SU-DHL-6 (cell line): Measurements from ENCODE around the gene LRRTM3.

Experiments
- H2AFZ ChIP-seq: fragments of 200-600 bp; sonication (generic); 2 replicates; pipeline ENCODE4 v1.6.1; 2014; ENCODE audit warnings: low read depth, mild to moderate bottlenecking, moderate library complexity, mixed read lengths, antibody characterized with exemption, low read length; ENCODE audit not compliant: severe bottlenecking
- H3F3A ChIP-seq: fragments of 200-600 bp; shearing (Covaris generic); 2 replicates; pipeline ENCODE4 v1.6.0; 2016; ENCODE audit warnings: antibody characterized with exemption, mild to moderate bottlenecking; ENCODE audit not compliant: insufficient read depth
- H3K27ac ChIP-seq: fragments of 200-600 bp; sonication (generic); 2 replicates; pipeline ENCODE4 v1.5.1; 2016; ENCODE audit warnings: low read depth, mild to moderate bottlenecking, low read length, moderate library complexity, mixed read lengths
- H3K27me3 ChIP-seq: fragments of 200-600 bp; sonication (generic), shearing (Covaris generic); 2 replicates; pipeline ENCODE4 v1.6.0; 2014; ENCODE audit warnings: mild to moderate bottlenecking, low read length
- H3K36me3 ChIP-seq: fragments of 200-600 bp; sonication (generic); 2 replicates; pipeline ENCODE4 v1.6.1; 2014; ENCODE audit warnings: mild to moderate bottlenecking, low read length, mixed read lengths
- H3K4me2 ChIP-seq: fragments of 300-600, 200-600 bp; shearing (Covaris generic), sonication (generic); 2 replicates; pipeline ENCODE4 v1.6.0; 2014; ENCODE audit warnings: low read length, low read depth, mild to moderate bottlenecking; ENCODE audit not compliant: poor library complexity, severe bottlenecking
- H3K4me3 ChIP-seq: fragments of 200-600 bp; sonication (generic); 2 replicates; pipeline ENCODE4 v1.5.1; 2014; ENCODE audit warnings: antibody characterized with exemption, low read length, mild to moderate bottlenecking, mixed read lengths; ENCODE audit not compliant: insufficient read depth, poor library complexity, severe bottlenecking
- H3K79me2 ChIP-seq: fragments of 200-600 bp; sonication (generic); 2 replicates; pipeline ENCODE4 v1.6.1; 2014; ENCODE audit warnings: mild to moderate bottlenecking, low read length, moderate library complexity; ENCODE audit not compliant: insufficient read depth
- H3K9ac ChIP-seq: fragments of 200-600 bp; sonication (generic); 2 replicates; pipeline ENCODE4 v1.7.0; 2014; ENCODE audit warnings: mild to moderate bottlenecking, low read length
- H3K9me2 ChIP-seq: fragments of 200-600 bp; sonication (generic); replicated peaks from 2 replicates; pipeline ENCODE4 v1.6.1; 2014; ENCODE audit warnings: low read length; ENCODE audit not compliant: insufficient read depth
- H3K9me3 ChIP-seq: fragments of 200-600 bp; sonication (generic); 2 replicates; pipeline ENCODE4 v1.6.1; 2014; ENCODE audit warnings: low read length, mixed read lengths; ENCODE audit not compliant: insufficient read depth
- H4K20me1 ChIP-seq: fragments of 200-600 bp; sonication (generic); 2 replicates; pipeline ENCODE4 v1.6.1; 2014; ENCODE audit warnings: low read depth, mild to moderate bottlenecking, antibody characterized with exemption, low read length, moderate library complexity, mixed read lengths
- EZH2phosphoT487 ChIP-seq: fragments of 200-600 bp; sonication (generic), shearing (Covaris generic); conservative IDR thresholded peaks from 2 replicates; pipeline ENCODE4 v1.6.1; 2018; ENCODE audit warnings: mild to moderate bottlenecking, antibody characterized with exemption, low read length, moderate library complexity, mixed read lengths
- TF ChIP-seq, protein P1 (sequence below): fragments of 200-600 bp; sonication (generic); IDR thresholded peaks from one replicate; pipeline ENCODE4 v1.5.1; 2017; ENCODE audit warnings: antibody characterized with exemption, mild to moderate bottlenecking, low read length, moderate library complexity; ENCODE audit not compliant: insufficient read depth, poor library complexity, severe bottlenecking

LRRTM3 gene

DNA sequence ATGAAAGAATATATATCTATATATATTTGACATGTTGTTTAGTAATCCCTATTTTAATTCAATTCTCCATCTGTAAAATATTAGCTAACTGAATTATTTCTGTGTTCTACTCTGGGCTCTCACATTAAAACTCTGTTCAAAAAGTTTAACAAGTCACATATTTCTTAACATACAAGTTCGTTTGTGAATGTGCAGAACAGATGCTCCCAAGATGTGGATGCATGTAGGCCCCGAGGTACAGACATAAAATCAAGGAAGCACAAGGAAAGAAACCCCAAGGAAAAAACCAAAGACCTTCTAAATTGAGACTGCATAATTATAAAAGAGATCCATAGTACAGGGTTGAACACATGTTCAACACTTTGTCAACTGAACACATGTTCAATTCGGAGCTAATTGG lies 175.1 kb downstream of the LRRTM3 start:
- no peak for TF ChIP-seq EZH2phosphoT487
- TF ChIP-seq, protein P1, sequence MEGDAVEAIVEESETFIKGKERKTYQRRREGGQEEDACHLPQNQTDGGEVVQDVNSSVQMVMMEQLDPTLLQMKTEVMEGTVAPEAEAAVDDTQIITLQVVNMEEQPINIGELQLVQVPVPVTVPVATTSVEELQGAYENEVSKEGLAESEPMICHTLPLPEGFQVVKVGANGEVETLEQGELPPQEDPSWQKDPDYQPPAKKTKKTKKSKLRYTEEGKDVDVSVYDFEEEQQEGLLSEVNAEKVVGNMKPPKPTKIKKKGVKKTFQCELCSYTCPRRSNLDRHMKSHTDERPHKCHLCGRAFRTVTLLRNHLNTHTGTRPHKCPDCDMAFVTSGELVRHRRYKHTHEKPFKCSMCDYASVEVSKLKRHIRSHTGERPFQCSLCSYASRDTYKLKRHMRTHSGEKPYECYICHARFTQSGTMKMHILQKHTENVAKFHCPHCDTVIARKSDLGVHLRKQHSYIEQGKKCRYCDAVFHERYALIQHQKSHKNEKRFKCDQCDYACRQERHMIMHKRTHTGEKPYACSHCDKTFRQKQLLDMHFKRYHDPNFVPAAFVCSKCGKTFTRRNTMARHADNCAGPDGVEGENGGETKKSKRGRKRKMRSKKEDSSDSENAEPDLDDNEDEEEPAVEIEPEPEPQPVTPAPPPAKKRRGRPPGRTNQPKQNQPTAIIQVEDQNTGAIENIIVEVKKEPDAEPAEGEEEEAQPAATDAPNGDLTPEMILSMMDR: no peak
- Histone ChIP-seq H3K4me2 (no peak overlapping the region), H3K27me3 (no peaks in the 10 kb centered on the region)

DNA sequence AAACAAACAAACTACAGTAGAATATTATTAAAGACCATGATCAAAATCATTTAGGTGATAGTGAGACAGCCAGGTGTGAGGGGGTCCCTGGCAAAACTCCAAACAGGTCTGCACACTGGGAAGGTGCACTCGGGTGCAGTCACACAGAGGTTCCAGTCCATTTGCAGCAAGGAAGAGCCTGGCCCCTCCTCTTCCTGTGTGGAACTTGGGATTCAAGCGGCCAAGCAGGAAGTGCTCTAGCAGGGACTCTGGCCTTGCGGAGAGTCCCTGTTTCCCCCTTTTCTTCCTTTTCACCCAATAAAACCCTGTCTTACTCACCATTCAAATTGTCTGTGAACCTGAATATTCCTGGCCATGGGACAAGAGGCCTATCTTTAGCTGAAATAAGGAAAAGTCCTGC lies 181.8 kb downstream of the LRRTM3 start:
- no peaks in the 10 kb centered on the region for H4K20me1 ChIP-seq
- H3K9me3 ChIP-seq: no peaks in the 10 kb centered on the region
- H3F3A ChIP-seq: no peaks in the 10 kb centered on the region
- H3K4me2 ChIP-seq: no peak overlapping the region
- H3K27ac ChIP-seq: no peak overlapping the region
- TF ChIP-seq, protein P1: no peak
- TF ChIP-seq EZH2phosphoT487: no peak
- no peaks in the 10 kb centered on the region; the same call in 1 of the 2 replicates for H3K9me2 ChIP-seq
- H2AFZ ChIP-seq: no peak overlapping the region
- H3K27me3 ChIP-seq: no peaks in the 10 kb centered on the region
- no peak overlapping the region for H3K9ac ChIP-seq
- H3K36me3 ChIP-seq: no peaks in the 10 kb centered on the region
- no peak overlapping the region for H3K4me3 ChIP-seq
- no peaks in the 10 kb centered on the region for H3K79me2 ChIP-seq

More for the DNA sequence above, 175.1 kb downstream of the LRRTM3 start:
- no peak overlapping the region for H2AFZ ChIP-seq
- no peak overlapping the region for H3K4me3 ChIP-seq
- no peaks in the 10 kb centered on the region for H3F3A ChIP-seq
- no peaks in the 10 kb centered on the region for H3K36me3 ChIP-seq
- H3K79me2 ChIP-seq: no peaks in the 10 kb centered on the region
- H3K9me3 ChIP-seq: no peaks in the 10 kb centered on the region
- H3K9me2 ChIP-seq: no peaks in the 10 kb centered on the region
- H3K27ac ChIP-seq: no peak overlapping the region
- H3K9ac ChIP-seq: no peak overlapping the region
- H4K20me1 ChIP-seq: no peaks in the 10 kb centered on the region

DNA sequence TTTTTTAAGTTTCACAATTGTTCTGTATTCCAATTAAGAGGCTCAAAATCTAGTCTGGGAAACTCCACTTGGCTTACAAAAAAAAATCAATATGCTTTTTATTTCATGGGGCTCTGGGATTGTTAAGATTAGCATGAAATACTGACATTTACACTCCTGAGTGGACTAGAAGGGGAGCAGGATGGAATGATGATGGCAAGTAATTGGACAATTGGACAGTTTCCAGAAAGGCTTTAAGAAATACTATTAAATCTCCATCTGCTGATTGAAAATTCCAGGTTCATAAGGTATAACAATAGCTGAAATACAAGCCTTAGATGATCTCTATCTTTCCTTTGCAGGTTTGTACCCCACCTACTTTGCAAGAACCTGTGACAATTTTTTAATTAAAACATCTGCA lies 184.4 kb downstream of the LRRTM3 start:
- H3F3A ChIP-seq: no peaks in the 10 kb centered on the region
- no peak overlapping the region for H3K9ac ChIP-seq
- no peak overlapping the region for H3K4me2 ChIP-seq
- no peaks in the 10 kb centered on the region for H3K27me3 ChIP-seq
- no peak overlapping the region for H3K27ac ChIP-seq
- no peaks in the 10 kb centered on the region for H4K20me1 ChIP-seq
- no peak overlapping the region for H3K4me3 ChIP-seq
- no peaks in the 10 kb centered on the region; the same call in 1 of the 2 replicates for H3K9me2 ChIP-seq
- H3K9me3 ChIP-seq: no peaks in the 10 kb centered on the region
- H3K79me2 ChIP-seq: no peaks in the 10 kb centered on the region
- no peak overlapping the region for H2AFZ ChIP-seq
- no peaks in the 10 kb centered on the region for H3K36me3 ChIP-seq
- TF ChIP-seq EZH2phosphoT487: no peak
- TF ChIP-seq, protein P1: no peak
